ENCODE results near the gene COL28A1.

Gene COL28A1

GRCh38 chr7:7554649-7555575 lies 19.2 kb upstream of the COL28A1 start:
- CTCF ChIA-PET, result interaction anchor here (1.6 kb wide), 1 partner anchor 452 kb away, joined by 4 read pairs; no protein-coding TSS in a partner anchor

DNA sequence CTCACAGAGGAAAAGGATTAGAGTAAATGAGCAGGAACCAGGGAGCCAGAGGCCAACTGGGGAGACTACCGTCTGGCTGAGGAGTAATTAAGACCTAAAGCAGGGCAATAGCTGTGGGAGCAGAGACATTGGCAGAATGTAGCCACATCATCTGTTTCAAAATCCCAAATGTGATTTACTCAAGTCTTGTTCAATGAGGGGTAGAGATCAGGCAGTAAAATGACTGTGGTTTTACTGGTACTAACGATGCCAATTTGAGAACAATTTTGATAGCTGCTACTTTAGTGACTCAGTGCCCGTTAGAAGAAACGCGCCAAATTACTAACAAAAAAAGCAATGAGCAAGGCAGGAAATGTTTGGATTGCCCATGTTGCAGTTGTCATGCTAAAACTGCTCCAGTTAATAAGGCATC lies 18.4 kb upstream of the COL28A1 start:
- ChIA-PET CTCF (no interaction called here), POLR2A (no interaction called here)
- no peak for DNase-seq (ENCODE audit: extremely low spot score)

More at GRCh38 chr7:7554649-7555575, 19.2 kb upstream of the COL28A1 start:
- POLR2A ChIA-PET, result no interaction called here
- DNase-seq (ENCODE audit: extremely low spot score), result no peak
- TF ChIP-seq, protein P1, sequence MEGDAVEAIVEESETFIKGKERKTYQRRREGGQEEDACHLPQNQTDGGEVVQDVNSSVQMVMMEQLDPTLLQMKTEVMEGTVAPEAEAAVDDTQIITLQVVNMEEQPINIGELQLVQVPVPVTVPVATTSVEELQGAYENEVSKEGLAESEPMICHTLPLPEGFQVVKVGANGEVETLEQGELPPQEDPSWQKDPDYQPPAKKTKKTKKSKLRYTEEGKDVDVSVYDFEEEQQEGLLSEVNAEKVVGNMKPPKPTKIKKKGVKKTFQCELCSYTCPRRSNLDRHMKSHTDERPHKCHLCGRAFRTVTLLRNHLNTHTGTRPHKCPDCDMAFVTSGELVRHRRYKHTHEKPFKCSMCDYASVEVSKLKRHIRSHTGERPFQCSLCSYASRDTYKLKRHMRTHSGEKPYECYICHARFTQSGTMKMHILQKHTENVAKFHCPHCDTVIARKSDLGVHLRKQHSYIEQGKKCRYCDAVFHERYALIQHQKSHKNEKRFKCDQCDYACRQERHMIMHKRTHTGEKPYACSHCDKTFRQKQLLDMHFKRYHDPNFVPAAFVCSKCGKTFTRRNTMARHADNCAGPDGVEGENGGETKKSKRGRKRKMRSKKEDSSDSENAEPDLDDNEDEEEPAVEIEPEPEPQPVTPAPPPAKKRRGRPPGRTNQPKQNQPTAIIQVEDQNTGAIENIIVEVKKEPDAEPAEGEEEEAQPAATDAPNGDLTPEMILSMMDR (IDR thresholded peaks at IDR 0.05; ENCODE audit: control extremely low read depth, extremely low read depth, low read depth, missing control alignments), result no peak

DNA sequence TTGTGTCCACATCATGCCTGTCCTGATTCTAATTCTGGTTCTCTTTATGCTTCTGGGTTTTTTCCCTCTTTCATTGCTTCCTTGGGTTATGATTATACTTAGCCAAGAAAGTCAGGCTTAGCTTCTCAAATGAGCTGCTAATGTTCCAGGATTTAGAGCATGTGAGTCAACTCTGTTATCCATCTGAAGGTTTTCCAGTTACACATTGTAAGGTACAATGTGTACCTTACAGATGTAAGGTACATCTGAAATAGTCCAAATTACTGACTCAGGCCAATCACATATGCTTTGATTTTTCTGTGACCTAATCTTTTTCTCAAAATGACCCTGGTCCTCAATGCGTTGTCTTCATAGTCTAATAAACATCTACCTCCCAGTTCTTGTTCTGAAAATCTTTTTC lies 17.7 kb upstream of the COL28A1 start:
- ChIA-PET POLR2A (no interaction called here), CTCF (no interaction called here)
- DNase-seq (ENCODE audit: extremely low spot score), result no peak
- TF ChIP-seq, protein P1 (IDR thresholded peaks at IDR 0.05; ENCODE audit: control extremely low read depth, extremely low read depth, low read depth, missing control alignments), result no peak

More for the DNA sequence above, 18.4 kb upstream of the COL28A1 start:
- TF ChIP-seq, protein P1 (IDR thresholded peaks at IDR 0.05; ENCODE audit: control extremely low read depth, extremely low read depth, low read depth, missing control alignments), result no peak

DNA sequence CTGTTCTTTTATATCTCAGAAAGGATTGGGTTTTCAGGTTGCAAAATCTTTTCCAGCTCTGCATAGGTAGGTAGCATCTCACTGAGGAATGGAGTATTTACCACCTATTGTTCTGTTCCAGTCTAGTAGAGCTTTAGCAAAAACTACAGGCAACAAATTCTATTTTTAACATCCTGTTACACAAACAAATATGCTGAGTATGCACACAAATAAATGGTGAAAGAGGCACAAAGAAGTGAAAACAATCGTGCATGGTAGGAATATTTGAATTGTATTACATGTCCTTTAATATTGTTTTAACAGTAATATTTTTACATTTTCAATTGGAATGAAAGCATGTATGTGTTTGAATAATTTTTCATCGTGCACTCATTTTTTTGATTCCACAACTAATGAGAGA lies 16.5 kb upstream of the COL28A1 start:
- POLR2A ChIA-PET, result no interaction called here

DNA sequence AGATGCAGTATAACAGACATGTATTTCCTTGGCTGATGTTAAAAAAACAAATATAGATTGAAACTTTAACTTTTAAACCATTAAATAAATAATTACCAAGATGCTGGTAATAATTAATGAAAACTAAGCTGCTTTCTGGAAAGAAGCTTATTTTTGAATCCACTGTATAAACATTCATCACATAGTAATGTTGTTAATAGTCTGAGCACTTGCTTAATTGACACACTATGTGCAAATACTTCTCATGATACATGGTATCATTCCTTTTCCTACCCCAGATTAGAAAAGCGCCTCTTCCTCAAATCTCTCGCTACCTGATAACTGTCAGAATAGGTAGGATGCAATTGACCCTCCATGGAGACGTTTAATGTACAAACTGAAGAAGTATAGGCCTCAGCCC lies 15.0 kb upstream of the COL28A1 start:
- DNase-seq (ENCODE audit: extremely low spot score), result no peak
- CTCF ChIA-PET, result interaction anchor here (1.2 to 3.3 kb wide), 3 partner anchors 9 to 14 kb away, joined by 3 to 13 read pairs (median 5); no protein-coding TSS in a partner anchor
- TF ChIP-seq, protein P1 (IDR thresholded peaks at IDR 0.05; ENCODE audit: control extremely low read depth, extremely low read depth, low read depth, missing control alignments), result no peak
- POLR2A ChIA-PET, result no interaction called here

More for the DNA sequence above, 16.5 kb upstream of the COL28A1 start:
- no peak for DNase-seq (ENCODE audit: extremely low spot score)
- TF ChIP-seq, protein P1 (IDR thresholded peaks at IDR 0.05; ENCODE audit: control extremely low read depth, extremely low read depth, low read depth, missing control alignments), result no peak
- CTCF ChIA-PET, result interaction anchor here (1.4 to 3.3 kb wide), 2 partner anchors 10 to 13 kb away, joined by 5 to 13 read pairs; no protein-coding TSS in a partner anchor

DNA sequence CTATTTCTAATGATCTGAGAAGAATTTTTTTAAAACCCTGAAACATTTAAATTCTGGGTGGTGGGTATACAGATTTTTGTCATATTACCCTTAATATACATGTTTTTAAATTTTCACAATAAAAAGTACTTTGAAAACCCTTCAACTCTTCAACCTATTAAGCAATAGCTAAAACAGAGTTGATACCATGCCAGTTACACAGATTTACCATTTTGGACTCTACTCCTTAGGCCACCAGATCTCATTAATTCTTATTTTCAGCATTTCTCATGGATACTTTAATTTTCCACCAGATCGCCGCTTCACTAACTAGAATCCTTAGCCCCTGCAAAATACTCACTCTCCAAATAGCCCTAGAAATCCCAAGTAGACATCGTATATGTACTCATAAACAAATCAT lies 12.7 kb upstream of the COL28A1 start:
- ChIA-PET POLR2A (no interaction called here), CTCF (no interaction called here)
- TF ChIP-seq, protein P1 (IDR thresholded peaks at IDR 0.05; ENCODE audit: control extremely low read depth, extremely low read depth, low read depth, missing control alignments), result no peak
- no peak for DNase-seq (ENCODE audit: extremely low spot score)

Data from GM10248 (cell line).